ENCODE data around the gene SORCS3.

The SORCS3 gene

GRCh38 chr10:104937567-104937966, 296.5 kb downstream of the SORCS3 start:
- no peak for DNase-seq (ENCODE audit: low read depth)
- no peak overlapping the region for H3K4me3 ChIP-seq (ENCODE audit: low read depth, low read length)
- TF ChIP-seq CTCF (IDR thresholded peaks at IDR 0.05; ENCODE audit: low read depth, low read length) (no peak), MAX (IDR thresholded peaks at IDR 0.05; ENCODE audit: low read depth, low read length) (no peak), POLR2A (IDR thresholded peaks at IDR 0.05; ENCODE audit: extremely low read depth, insufficient read length) (no peak), MYC (IDR thresholded peaks at IDR 0.05; ENCODE audit: low read depth, low read length) (no peak)

- no peak for DNase-seq (ENCODE audit: low read depth)
- no peak for TF ChIP-seq POLR2A (IDR thresholded peaks at IDR 0.05; ENCODE audit: extremely low read depth, insufficient read length)
- TF ChIP-seq MYC (IDR thresholded peaks at IDR 0.05; ENCODE audit: low read depth, low read length) = no peak
- no peak for TF ChIP-seq CTCF (IDR thresholded peaks at IDR 0.05; ENCODE audit: low read depth, low read length)
- TF ChIP-seq MAX (IDR thresholded peaks at IDR 0.05; ENCODE audit: low read depth, low read length) = no peak
These were observed 296.9 kb downstream of the SORCS3 start for GRCh38 chr10:104938031-104938430.

GRCh38 chr10:104941662-104942061, 300.6 kb downstream of the SORCS3 start:
- TF ChIP-seq POLR2A (IDR thresholded peaks at IDR 0.05; ENCODE audit: extremely low read depth, insufficient read length) (no peak), MYC (IDR thresholded peaks at IDR 0.05; ENCODE audit: low read depth, low read length) (no peak), MAX (IDR thresholded peaks at IDR 0.05; ENCODE audit: low read depth, low read length) (no peak), CTCF (IDR thresholded peaks at IDR 0.05; ENCODE audit: low read depth, low read length) (no peak)
- H3K4me3 ChIP-seq (ENCODE audit: low read depth, low read length) = no peak overlapping the region
- no peak for DNase-seq (ENCODE audit: low read depth)

More at GRCh38 chr10:104938031-104938430, 296.9 kb downstream of the SORCS3 start:
- H3K4me3 ChIP-seq (ENCODE audit: low read depth, low read length) = no peak overlapping the region

- no peak overlapping the region for H3K4me3 ChIP-seq (ENCODE audit: low read depth, low read length)
- TF ChIP-seq MAX (IDR thresholded peaks at IDR 0.05; ENCODE audit: low read depth, low read length) (no peak), POLR2A (IDR thresholded peaks at IDR 0.05; ENCODE audit: extremely low read depth, insufficient read length) (no peak), MYC (IDR thresholded peaks at IDR 0.05; ENCODE audit: low read depth, low read length) (no peak), CTCF (IDR thresholded peaks at IDR 0.05; ENCODE audit: low read depth, low read length) (no peak)
- no peak for DNase-seq (ENCODE audit: low read depth)
These were observed 306.2 kb downstream of the SORCS3 start for GRCh38 chr10:104947314-104947713.

- TF ChIP-seq MAX (IDR thresholded peaks at IDR 0.05; ENCODE audit: low read depth, low read length) (no peak), MYC (IDR thresholded peaks at IDR 0.05; ENCODE audit: low read depth, low read length) (no peak), POLR2A (IDR thresholded peaks at IDR 0.05; ENCODE audit: extremely low read depth, insufficient read length) (no peak), CTCF (IDR thresholded peaks at IDR 0.05; ENCODE audit: low read depth, low read length) (no peak)
- DNase-seq (ENCODE audit: low read depth) = no peak
- no peak overlapping the region for H3K4me3 ChIP-seq (ENCODE audit: low read depth, low read length)
These were observed 316.2 kb downstream of the SORCS3 start for GRCh38 chr10:104957178-104957841.
